Neural progenitor cell (in vitro differentiated cells): ENCODE measurements around the gene RASEF. TPM values are rescaled to one million over a fixed set of nuclear protein-coding genes. Genes with fewer than 3 reads are reported as not detected.

Experiments used
- DNase-seq: peaks from one replicate; pipeline ENCODE4 v3.0.0-alpha.2; 2016; ENCODE audit warnings: low spot score
- H2AFZ ChIP-seq: fragments of 200-600 bp; sonication (generic); replicated peaks from 2 replicates; pipeline ENCODE4 v1.6.1; 2016; ENCODE audit warnings: antibody characterized with exemption
- H3F3A ChIP-seq: fragments of 200-600 bp; sonication (generic); 2 replicates; pipeline ENCODE4 v1.6.1; 2016; ENCODE audit warnings: antibody characterized with exemption, low read depth
- H3K27ac ChIP-seq: fragments of 200-600 bp; sonication (generic); 2 replicates; pipeline ENCODE4 v1.5.1; 2016; ENCODE audit warnings: mild to moderate bottlenecking
- H3K27me3 ChIP-seq: fragments of 200-600 bp; sonication (generic); 2 replicates; pipeline ENCODE4 v1.6.1; 2016; ENCODE audit warnings: mild to moderate bottlenecking, moderate library complexity
- H3K36me3 ChIP-seq: fragments of 200-600 bp; sonication (generic); 2 replicates; pipeline ENCODE4 v1.5.1; 2016
- H3K4me1 ChIP-seq: fragments of 200-600 bp; sonication (generic); 2 replicates; pipeline ENCODE4 v1.6.1; 2016; ENCODE audit warnings: mixed run types
- H3K4me2 ChIP-seq: fragments of 200-600 bp; sonication (generic); 2 replicates; pipeline ENCODE4 v1.6.1; 2016
- H3K4me3 ChIP-seq: fragments of 200-600 bp; sonication (generic); 2 replicates; pipeline ENCODE4 v1.5.1; 2016
- H3K79me2 ChIP-seq: fragments of 200-600 bp; sonication (generic); 2 replicates; pipeline ENCODE4 v1.6.1; 2016; ENCODE audit warnings: low read depth
- H3K9ac ChIP-seq: fragments of 200-600 bp; sonication (generic); 2 replicates; pipeline ENCODE4 v1.6.1; 2016
- H3K9me3 ChIP-seq: fragments of 200-600 bp; sonication (generic); 2 replicates; pipeline ENCODE4 v1.5.1; 2016; ENCODE audit warnings: low read depth
- H4K20me1 ChIP-seq: fragments of 200-600 bp; sonication (generic); 2 replicates; pipeline ENCODE4 v1.6.1; 2016; ENCODE audit warnings: low read depth
- H3K27ac Mint-ChIP-seq: 3 replicates; pipeline ENCODE4 v1.8.0; 2021; ENCODE audit warnings: mixed read lengths
- H3K27me3 Mint-ChIP-seq: 2 replicates; pipeline ENCODE4 v1.8.0; 2022; ENCODE audit warnings: low read depth, mild to moderate bottlenecking, inconsistent platforms, moderate library complexity, mixed read lengths; ENCODE audit not compliant: insufficient read depth
- H3K36me3 Mint-ChIP-seq: 3 replicates; pipeline ENCODE4 v1.8.0; 2021; ENCODE audit warnings: mixed read lengths
- H3K4me1 Mint-ChIP-seq: 3 replicates; pipeline ENCODE4 v1.8.0; 2021; ENCODE audit warnings: mixed read lengths
- H3K4me3 Mint-ChIP-seq: 3 replicates; pipeline ENCODE4 v1.8.0; 2021; ENCODE audit warnings: mild to moderate bottlenecking, moderate library complexity, mixed read lengths
- H3K9me3 Mint-ChIP-seq: 3 replicates; pipeline ENCODE4 v1.8.0; 2020; ENCODE audit warnings: mixed read lengths
- EZH2 ChIP-seq: fragments of 200-600 bp; sonication (generic); IDR thresholded peaks from 2 replicates; pipeline ENCODE4 v1.6.1; 2017; ENCODE audit warnings: antibody characterized with exemption, mild to moderate bottlenecking, moderate library complexity
- EZH2phosphoT487 ChIP-seq: fragments of 200-600 bp; sonication (generic); IDR thresholded peaks from 2 replicates; pipeline ENCODE4 v1.6.1; 2017; ENCODE audit warnings: antibody characterized with exemption
- total RNA-seq: library from RNA; depleted of rRNA; stranded (reverse); fragments of >200 nt; gene quantifications from 2 replicates; pipeline ENCODE4 v1.2.3, GENCODE V29; 2015; ENCODE audit warnings: low replicate concordance
- TF ChIP-seq, protein P1 (sequence below): fragments of 200-600 bp; sonication (generic); IDR thresholded peaks from 2 replicates; pipeline ENCODE4 v1.5.1; 2017; ENCODE audit warnings: antibody characterized with exemption, mild to moderate bottlenecking

The RASEF gene
- total RNA-seq, 1 donor from 2014 or later = 0.21 TPM

DNA sequence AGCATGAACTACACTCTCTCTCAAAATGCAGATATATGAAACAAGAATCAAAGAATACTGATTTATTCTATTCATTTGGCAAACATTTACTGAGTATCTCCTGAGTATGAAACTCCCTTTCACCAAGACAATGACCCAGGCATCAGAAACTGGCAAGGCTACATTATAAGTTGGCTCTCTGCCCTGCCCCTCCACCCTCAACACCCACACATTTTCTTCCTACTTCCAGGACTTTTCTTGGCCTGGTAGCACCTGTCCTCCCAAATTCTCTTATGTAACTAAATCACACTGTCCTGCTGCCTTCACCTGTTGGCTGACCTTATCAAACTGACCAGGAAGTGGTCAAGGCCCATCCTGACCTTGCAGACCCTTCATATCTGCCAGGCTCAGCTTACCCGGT is 3.5 kb downstream of the RASEF start:
- Mint-ChIP-seq H3K27ac (no peak overlapping the region), H3K27me3 (peaks cover 30% of the 10 kb centered on the region), H3K4me1 (peaks cover 25% of the 10 kb centered on the region), H3K9me3 (peaks cover 3% of the 10 kb centered on the region), H3K4me3 (no peak overlapping the region), H3K36me3 (no peaks in the 10 kb centered on the region)
- Histone ChIP-seq H3K4me3 (no peak overlapping the region), H3K27me3 (peaks cover 53% of the 10 kb centered on the region), H2AFZ (no peak overlapping the region), H3K36me3 (no peaks in the 10 kb centered on the region), H3K79me2 (no peaks in the 10 kb centered on the region), H3F3A (no peaks in the 10 kb centered on the region), H3K9me3 (no peaks in the 10 kb centered on the region), H3K4me2 (no peak overlapping the region), H3K4me1 (peaks cover 4% of the 10 kb centered on the region), H3K27ac (no peak overlapping the region), H3K9ac (no peak overlapping the region), H4K20me1 (peaks cover 4% of the 10 kb centered on the region)
- no peak for DNase-seq
- TF ChIP-seq, protein P1, sequence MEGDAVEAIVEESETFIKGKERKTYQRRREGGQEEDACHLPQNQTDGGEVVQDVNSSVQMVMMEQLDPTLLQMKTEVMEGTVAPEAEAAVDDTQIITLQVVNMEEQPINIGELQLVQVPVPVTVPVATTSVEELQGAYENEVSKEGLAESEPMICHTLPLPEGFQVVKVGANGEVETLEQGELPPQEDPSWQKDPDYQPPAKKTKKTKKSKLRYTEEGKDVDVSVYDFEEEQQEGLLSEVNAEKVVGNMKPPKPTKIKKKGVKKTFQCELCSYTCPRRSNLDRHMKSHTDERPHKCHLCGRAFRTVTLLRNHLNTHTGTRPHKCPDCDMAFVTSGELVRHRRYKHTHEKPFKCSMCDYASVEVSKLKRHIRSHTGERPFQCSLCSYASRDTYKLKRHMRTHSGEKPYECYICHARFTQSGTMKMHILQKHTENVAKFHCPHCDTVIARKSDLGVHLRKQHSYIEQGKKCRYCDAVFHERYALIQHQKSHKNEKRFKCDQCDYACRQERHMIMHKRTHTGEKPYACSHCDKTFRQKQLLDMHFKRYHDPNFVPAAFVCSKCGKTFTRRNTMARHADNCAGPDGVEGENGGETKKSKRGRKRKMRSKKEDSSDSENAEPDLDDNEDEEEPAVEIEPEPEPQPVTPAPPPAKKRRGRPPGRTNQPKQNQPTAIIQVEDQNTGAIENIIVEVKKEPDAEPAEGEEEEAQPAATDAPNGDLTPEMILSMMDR = no peak
- TF ChIP-seq EZH2 = no peak
- no peak for TF ChIP-seq EZH2phosphoT487

DNA sequence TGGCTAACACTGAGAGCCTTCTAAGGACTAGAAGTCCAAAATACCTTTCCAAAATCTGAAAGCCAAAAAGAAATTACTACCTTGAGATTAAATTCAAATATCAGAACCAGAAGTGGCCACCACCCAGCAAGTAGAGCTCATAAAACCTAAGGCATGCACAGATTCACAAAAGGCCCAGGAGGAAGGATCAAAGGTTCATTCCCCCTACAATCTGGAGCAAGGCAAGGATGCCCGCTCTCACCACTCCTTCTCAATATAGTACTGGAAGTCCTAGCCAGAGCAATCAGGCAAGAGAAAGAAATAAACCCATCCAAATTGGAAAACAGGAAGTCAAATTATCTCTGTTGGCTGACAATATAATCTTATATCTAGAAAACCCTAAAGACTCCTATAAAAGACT is 6.0 kb downstream of the RASEF start:
- no peak overlapping the region for H3K27ac Mint-ChIP-seq

DNA sequence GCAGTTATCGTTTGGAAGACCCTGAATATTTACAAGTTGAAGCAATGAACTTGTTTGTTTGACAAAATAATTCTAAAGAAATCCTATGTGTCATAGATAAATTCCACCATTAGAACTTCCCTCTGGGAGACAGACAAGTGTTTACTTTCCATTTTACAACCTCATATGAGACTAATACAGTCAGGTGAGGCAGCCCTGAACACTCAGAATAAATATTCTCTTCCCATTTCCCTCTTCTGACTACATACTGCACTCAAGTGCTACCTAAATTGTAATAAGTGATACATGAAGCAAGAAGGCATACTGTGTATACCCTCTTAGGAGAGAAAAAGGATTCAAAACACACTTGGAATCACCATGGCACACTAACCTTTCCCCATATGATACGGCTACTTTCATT is 6.8 kb downstream of the RASEF start:
- no peak overlapping the region for H3K9ac ChIP-seq
- no peak overlapping the region for H3K27ac Mint-ChIP-seq
- no peak for DNase-seq
- no peaks in the 10 kb centered on the region for H3F3A ChIP-seq
- H3K9me3 ChIP-seq = no peaks in the 10 kb centered on the region
- no peaks in the 10 kb centered on the region for H3K36me3 ChIP-seq
- no peak for TF ChIP-seq EZH2phosphoT487
- TF ChIP-seq, protein P1 = no peak
- TF ChIP-seq EZH2 = no peak
- peaks cover 3% of the 10 kb centered on the region for H3K9me3 Mint-ChIP-seq
- H4K20me1 ChIP-seq = no peaks in the 10 kb centered on the region
- no peaks in the 10 kb centered on the region for H3K79me2 ChIP-seq
- H3K4me3 ChIP-seq = no peak overlapping the region
- no peak overlapping the region for H3K4me2 ChIP-seq
- no peaks in the 10 kb centered on the region for H3K4me1 ChIP-seq
- H2AFZ ChIP-seq = no peak overlapping the region
- H3K27me3 Mint-ChIP-seq = peaks cover 9% of the 10 kb centered on the region
- no peak overlapping the region for H3K27ac ChIP-seq
- H3K36me3 Mint-ChIP-seq = no peaks in the 10 kb centered on the region
- H3K4me3 Mint-ChIP-seq = no peak overlapping the region
- H3K4me1 Mint-ChIP-seq = peaks cover 10% of the 10 kb centered on the region
- H3K27me3 ChIP-seq = peaks cover 20% of the 10 kb centered on the region

More for the DNA sequence above, 6.0 kb downstream of the RASEF start:
- TF ChIP-seq, protein P1 = no peak
- no peak for TF ChIP-seq EZH2
- TF ChIP-seq EZH2phosphoT487 = no peak
- Histone ChIP-seq H3K79me2 (no peaks in the 10 kb centered on the region), H3K9me3 (no peaks in the 10 kb centered on the region), H3K9ac (no peak overlapping the region), H2AFZ (no peak overlapping the region), H4K20me1 (no peaks in the 10 kb centered on the region), H3F3A (no peaks in the 10 kb centered on the region), H3K4me1 (peaks cover 3% of the 10 kb centered on the region), H3K4me3 (no peak overlapping the region), H3K4me2 (no peak overlapping the region), H3K36me3 (no peaks in the 10 kb centered on the region), H3K27ac (no peak overlapping the region), H3K27me3 (peaks cover 28% of the 10 kb centered on the region)
- no peak overlapping the region for H3K4me3 Mint-ChIP-seq
- H3K4me1 Mint-ChIP-seq = peaks cover 18% of the 10 kb centered on the region
- H3K9me3 Mint-ChIP-seq = peaks cover 3% of the 10 kb centered on the region
- H3K36me3 Mint-ChIP-seq = no peaks in the 10 kb centered on the region
- peaks cover 16% of the 10 kb centered on the region for H3K27me3 Mint-ChIP-seq
- no peak for DNase-seq
